Right lobe of liver (tissue), 6 donors: Measurements from ENCODE around the gene CNTN5. TPM values are rescaled to one million over a fixed set of nuclear protein-coding genes. Genes with fewer than 3 reads are reported as not detected.

Source experiments
- ATAC-seq, 4 donors: fragments of 200-7000 bp; cut with Tn5 transposase; one replicate each; pipeline ENCODE4 v1.9.1; 2020; ENCODE audit warnings: mild to moderate bottlenecking in 4 of 4, moderate library complexity in 4 of 4
- DNase-seq, 3 donors: peaks; one replicate each; pipeline ENCODE4 v3.0.0-alpha.2; 2020
- H3K27ac ChIP-seq, 3 donors: fragments of 200-600 bp; one replicate each; pipeline ENCODE4 v1.8.0; 2022
- H3K27me3 ChIP-seq, 2 donors: fragments of 200-600 bp; one replicate each; pipeline ENCODE4 v1.8.0; 2022
- H3K36me3 ChIP-seq, 4 donors: fragments of 200-600 bp; sonication (generic) in 1 of 4; one replicate each; pipeline versions ENCODE4 v1.5.1 to v1.8.0; 2017 to 2022; ENCODE audit warnings: control low read depth in 1 of 4
- H3K4me1 ChIP-seq, 4 donors: fragments of 200-600 bp; sonication (generic) in 1 of 4; one replicate each; pipeline versions ENCODE4 v1.5.1 to v1.8.0; 2017 to 2022; ENCODE audit warnings: control low read depth in 1 of 4
- H3K4me3 ChIP-seq, 3 donors: fragments of 200-600 bp; one replicate each; pipeline ENCODE4 v1.8.0; 2022
- H3K9me3 ChIP-seq, 4 donors: fragments of 200-600 bp; sonication (generic) in 1 of 4; one replicate each; pipeline versions ENCODE4 v1.5.1 to v1.8.0; 2017 to 2022; ENCODE audit warnings: control low read depth in 1 of 4
- CTCF ChIP-seq, 4 donors: fragments of 200-600 bp in 3 of 4; fragments of 450-650 bp in 1 of 4; IDR thresholded peaks; one replicate each; pipeline versions ENCODE4 v1.5.1 to v1.8.0; 2016 to 2022; ENCODE audit warnings: antibody characterized with exemption in 4 of 4, mild to moderate bottlenecking in 2 of 4
- POLR2A ChIP-seq: fragments of 450-650 bp; IDR thresholded peaks from one replicate; pipeline ENCODE4 v1.6.1; 2017; ENCODE audit warnings: antibody characterized with exemption, mild to moderate bottlenecking
- WGBS: methylation state at CpG from one replicate; pipeline ENCODE4 v1.1.6; 2018; ENCODE audit warnings: low coverage, low lambda C conversion rate; ENCODE audit not compliant: insufficient coverage; ENCODE audit errors: missing lambda C conversion rate; 5-methylcytosine and 5-hydroxymethylcytosine counted together
- intact Hi-C, 2 donors: fragments of 100-400 bp; cut with DNase I; formaldehyde crosslinking; loops; one replicate each; pipeline versions ENCODE4 v1.11.2 to v1.14.1; 2022
- total RNA-seq, 6 experiments: library from RNA; depleted of rRNA in 2 of 6; stranded (reverse); fragments of >200 nt in 2 of 6; fragmentation: NEBNext Ultra II Directional in 3 of 6; extraction: Animal tissue kit (Norgen Biotek cat#: 25700) in 3 of 6; gene quantifications; one replicate each; pipeline versions ENCODE4 v1.1.0 to v1.2.4, GENCODE V29; 2016 to 2023
- donor health status: DM: no; HTN: yes; CAD: no.
- donor health status: DM: no; HTN: no; CAD: no.
- donor health status: DM: no; HTN: no; CAD: no.
- donor health status: DM: no; HTN: yes; CAD: no.
- donor health status: DM: no; HTN: yes; CAD: no.

The CNTN5 gene
- total RNA-seq, 6 experiments from 2014 or later = 0.13 to 0.19 TPM; not detected in 4

GRCh38 chr11:99501655-99502054, 480.9 kb downstream of the CNTN5 start:
- Histone ChIP-seq H3K27me3 (no peaks in the 10 kb centered on the region), H3K4me3 (no peak overlapping the region), H3K27ac (no peak overlapping the region), H3K4me1 (no peaks in the 10 kb centered on the region), H3K9me3 (no peaks in the 10 kb centered on the region), H3K36me3 (no peaks in the 10 kb centered on the region)
- intact Hi-C loops = no loop called here
- ATAC-seq (no peak), DNase-seq (no peak)
- TF ChIP-seq POLR2A = no peak
- no peak for TF ChIP-seq CTCF (IDR thresholded peaks at IDR 0.05)
- 71% methylated on average over 2 of the region's 2 CpGs for WGBS

GRCh38 chr11:99505316-99505715, 484.6 kb downstream of the CNTN5 start:
- no peak overlapping the region for H3K27ac ChIP-seq
- ATAC-seq = no peak
- H3K4me3 ChIP-seq = no peak overlapping the region
- WGBS = 62% methylated on average over 1 of the region's 1 CpG
- H3K4me1 ChIP-seq = no peaks in the 10 kb centered on the region
- H3K9me3 ChIP-seq = no peaks in the 10 kb centered on the region
- intact Hi-C loops = no loop called here
- no peak for DNase-seq
- H3K36me3 ChIP-seq = no peaks in the 10 kb centered on the region
- no peaks in the 10 kb centered on the region for H3K27me3 ChIP-seq
- TF ChIP-seq CTCF (IDR thresholded peaks at IDR 0.05) (no peak), POLR2A (no peak)

GRCh38 chr11:99505831-99506230, 485.1 kb downstream of the CNTN5 start:
- ATAC-seq = no peak
- Histone ChIP-seq H3K4me1 (no peaks in the 10 kb centered on the region), H3K36me3 (no peaks in the 10 kb centered on the region), H3K27me3 (no peaks in the 10 kb centered on the region), H3K27ac (no peak overlapping the region), H3K9me3 (no peaks in the 10 kb centered on the region), H3K4me3 (no peak overlapping the region)
- 76% methylated on average over 4 of the region's 4 CpGs for WGBS
- no peak for DNase-seq
- TF ChIP-seq CTCF (IDR thresholded peaks at IDR 0.05) (no peak), POLR2A (no peak)
- intact Hi-C loops = no loop called here

GRCh38 chr11:99509863-99510262, 489.1 kb downstream of the CNTN5 start:
- intact Hi-C loops = no loop called here
- no peak overlapping the region for H3K4me3 ChIP-seq
- ATAC-seq = no peak
- DNase-seq = no peak
- TF ChIP-seq CTCF (IDR thresholded peaks at IDR 0.05) = no peak
- no peak for TF ChIP-seq POLR2A
- no peak overlapping the region for H3K27ac ChIP-seq
- H3K9me3 ChIP-seq = no peaks in the 10 kb centered on the region
- 65% methylated on average over 2 of the region's 2 CpGs for WGBS
- H3K27me3 ChIP-seq = no peaks in the 10 kb centered on the region
- no peaks in the 10 kb centered on the region for H3K4me1 ChIP-seq
- H3K36me3 ChIP-seq = no peaks in the 10 kb centered on the region

GRCh38 chr11:99513368-99513767, 492.6 kb downstream of the CNTN5 start:
- intact Hi-C loops = no loop called here
- no peak for TF ChIP-seq POLR2A
- TF ChIP-seq CTCF (IDR thresholded peaks at IDR 0.05) = no peak
- Histone ChIP-seq H3K36me3 (no peaks in the 10 kb centered on the region), H3K27ac (no peak overlapping the region), H3K4me1 (no peaks in the 10 kb centered on the region), H3K9me3 (no peaks in the 10 kb centered on the region), H3K27me3 (no peaks in the 10 kb centered on the region), H3K4me3 (no peak overlapping the region)
- no peak for DNase-seq
- no peak for ATAC-seq
- 48% methylated on average over 2 of the region's 2 CpGs for WGBS
